ENCODE measurements around the gene DDOST. TPM values are rescaled to one million over a fixed set of nuclear protein-coding genes. Genes with fewer than 3 reads are reported as not detected.

The DDOST gene
- polyA plus RNA-seq, 1 donor (not counting 4 experiments of a cell fraction or from before 2014, with no cell fraction given): 263 TPM

- H3K4me2 ChIP-seq (ENCODE audit: control insufficient read depth, extremely low read depth, insufficient read depth, low read depth, low read length): no peak overlapping the region
- peaks cover 2 to 17% of the 10 kb centered on the region in 2 experiments for H3K36me3 ChIP-seq (ENCODE audit: control insufficient read depth in 2 of 2, extremely low read depth in 1 of 2, insufficient read depth in 2 of 2, low read length in 2 of 2)
- H3K4me3 ChIP-seq (ENCODE audit: control insufficient read depth in 2 of 3, extremely low read depth in 1 of 3, insufficient read depth in 2 of 3, low read depth in 1 of 3, low read length in 3 of 3): no peak overlapping the region
- no peaks in the 10 kb centered on the region for H3K9me1 ChIP-seq (ENCODE audit: control insufficient read depth, extremely low read depth, insufficient read depth, low read length)
- no peak overlapping the region for H2AFZ ChIP-seq (ENCODE audit: control insufficient read depth, low read length)
- H3K27me3 ChIP-seq (ENCODE audit: control insufficient read depth, extremely low read depth, insufficient read depth, low read length): no peaks in the 10 kb centered on the region
- no peak overlapping the region for H3K27ac ChIP-seq (ENCODE audit: control insufficient read depth, insufficient read depth, low read length)
- no peak overlapping the region for H3K9ac ChIP-seq (ENCODE audit: control insufficient read depth, extremely low read depth, insufficient read depth, low read length)
- DNase-seq (ENCODE audit: low read depth, low spot score) (no peak), FAIRE-seq (no peak)
- H3K9me3 ChIP-seq (ENCODE audit: control insufficient read depth, low read depth, low read length): no peaks in the 10 kb centered on the region
- TF ChIP-seq CTCF (optimal IDR thresholded peaks at IDR 0.05 in 1 of 3, IDR thresholded peaks at IDR 0.05 in 1 of 3, conservative IDR thresholded peaks at IDR 0.05 in 1 of 3; ENCODE audit: extremely low read depth in 1 of 3, insufficient read depth in 2 of 3, low read length in 3 of 3) (no peak), EZH2 (IDR thresholded peaks at IDR 0.05; ENCODE audit: low read length) (no peak)
- no peaks in the 10 kb centered on the region for H3K79me2 ChIP-seq (ENCODE audit: control insufficient read depth, insufficient read depth, low read length)
- no peaks in the 10 kb centered on the region for H4K20me1 ChIP-seq (ENCODE audit: control insufficient read depth, extremely low read depth, insufficient read depth, low read length)
- H3K4me1 ChIP-seq (ENCODE audit: control insufficient read depth, extremely low read depth, insufficient read depth, low read length): peaks cover 24% of the 10 kb centered on the region
- dilution Hi-C loops (cut with MboI; ENCODE audit: extremely low pct_ligation_motif_present, low sequenced_read_pairs): no loop called here
Observed at GRCh38 chr1:20700636-20701215, 39.6 kb upstream of the DDOST start.

- Histone ChIP-seq H4K20me1 (ENCODE audit: control insufficient read depth, extremely low read depth, insufficient read depth, low read length) (no peaks in the 10 kb centered on the region), H3K36me3 (ENCODE audit: control insufficient read depth in 2 of 2, extremely low read depth in 1 of 2, insufficient read depth in 2 of 2, low read length in 2 of 2) (peaks cover 0 to 12% of the 10 kb centered on the region in 2 experiments), H3K4me2 (ENCODE audit: control insufficient read depth, extremely low read depth, insufficient read depth, low read depth, low read length) (no peak overlapping the region), H3K9me3 (ENCODE audit: control insufficient read depth, low read depth, low read length) (no peaks in the 10 kb centered on the region), H3K27me3 (ENCODE audit: control insufficient read depth, extremely low read depth, insufficient read depth, low read length) (no peaks in the 10 kb centered on the region), H3K4me1 (ENCODE audit: control insufficient read depth, extremely low read depth, insufficient read depth, low read length) (peaks cover 24% of the 10 kb centered on the region), H3K27ac (ENCODE audit: control insufficient read depth, insufficient read depth, low read length) (no peak overlapping the region), H3K9ac (ENCODE audit: control insufficient read depth, extremely low read depth, insufficient read depth, low read length) (no peak overlapping the region), H2AFZ (ENCODE audit: control insufficient read depth, low read length) (no peak overlapping the region), H3K4me3 (ENCODE audit: control insufficient read depth in 2 of 3, extremely low read depth in 1 of 3, insufficient read depth in 2 of 3, low read depth in 1 of 3, low read length in 3 of 3) (no peak overlapping the region), H3K9me1 (ENCODE audit: control insufficient read depth, extremely low read depth, insufficient read depth, low read length) (no peaks in the 10 kb centered on the region), H3K79me2 (ENCODE audit: control insufficient read depth, insufficient read depth, low read length) (no peaks in the 10 kb centered on the region)
- FAIRE-seq: no peak
- TF ChIP-seq CTCF (optimal IDR thresholded peaks at IDR 0.05 in 1 of 3, IDR thresholded peaks at IDR 0.05 in 1 of 3, conservative IDR thresholded peaks at IDR 0.05 in 1 of 3; ENCODE audit: extremely low read depth in 1 of 3, insufficient read depth in 2 of 3, low read length in 3 of 3) (no peak), EZH2 (IDR thresholded peaks at IDR 0.05; ENCODE audit: low read length) (no peak)
- DNase-seq (ENCODE audit: low read depth, low spot score): no peak
- dilution Hi-C loops (cut with MboI; ENCODE audit: extremely low pct_ligation_motif_present, low sequenced_read_pairs): no loop called here
Observed at GRCh38 chr1:20699558-20699957, 38.4 kb upstream of the DDOST start.

Data from keratinocyte (primary cell).